ENCODE results near the gene ARHGAP36.

- TF ChIP-seq, protein P1, sequence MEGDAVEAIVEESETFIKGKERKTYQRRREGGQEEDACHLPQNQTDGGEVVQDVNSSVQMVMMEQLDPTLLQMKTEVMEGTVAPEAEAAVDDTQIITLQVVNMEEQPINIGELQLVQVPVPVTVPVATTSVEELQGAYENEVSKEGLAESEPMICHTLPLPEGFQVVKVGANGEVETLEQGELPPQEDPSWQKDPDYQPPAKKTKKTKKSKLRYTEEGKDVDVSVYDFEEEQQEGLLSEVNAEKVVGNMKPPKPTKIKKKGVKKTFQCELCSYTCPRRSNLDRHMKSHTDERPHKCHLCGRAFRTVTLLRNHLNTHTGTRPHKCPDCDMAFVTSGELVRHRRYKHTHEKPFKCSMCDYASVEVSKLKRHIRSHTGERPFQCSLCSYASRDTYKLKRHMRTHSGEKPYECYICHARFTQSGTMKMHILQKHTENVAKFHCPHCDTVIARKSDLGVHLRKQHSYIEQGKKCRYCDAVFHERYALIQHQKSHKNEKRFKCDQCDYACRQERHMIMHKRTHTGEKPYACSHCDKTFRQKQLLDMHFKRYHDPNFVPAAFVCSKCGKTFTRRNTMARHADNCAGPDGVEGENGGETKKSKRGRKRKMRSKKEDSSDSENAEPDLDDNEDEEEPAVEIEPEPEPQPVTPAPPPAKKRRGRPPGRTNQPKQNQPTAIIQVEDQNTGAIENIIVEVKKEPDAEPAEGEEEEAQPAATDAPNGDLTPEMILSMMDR (IDR thresholded peaks at IDR 0.05; ENCODE audit: low read depth, low read length) = no peak
- TF ChIP-seq, protein P2, sequence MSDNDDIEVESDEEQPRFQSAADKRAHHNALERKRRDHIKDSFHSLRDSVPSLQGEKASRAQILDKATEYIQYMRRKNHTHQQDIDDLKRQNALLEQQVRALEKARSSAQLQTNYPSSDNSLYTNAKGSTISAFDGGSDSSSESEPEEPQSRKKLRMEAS (IDR thresholded peaks at IDR 0.05; ENCODE audit: low read depth, low read length) = no peak
Measured at GRCh38 chrX:131073607-131074006, 15.5 kb downstream of the ARHGAP36 start.

All from NB4 (cell line).